A549 (cell line): Measurements from ENCODE around the gene DISC1. TPM values are rescaled to one million over a fixed set of nuclear protein-coding genes. Genes with fewer than 3 reads are reported as not detected.

Source experiments
- ATAC-seq, 2 experiments: fragments of 200-7000 bp in 1 of 2; fragments of >200 bp in 1 of 2; cut with Nextera tagmentation in 1 of 2; cut with Tn5 transposase in 1 of 2; 3 replicates each; pipeline versions ENCODE4 v1.8.0 to v1.9.1; 2018 to 2020; ENCODE audit warnings: mild to moderate bottlenecking in 1 of 2, moderate library complexity in 1 of 2
- CTCF ChIA-PET: fragments of 300-600 bp; sonication (Branson Sonifier 250); formaldehyde crosslinking; extraction: SDS; loops from one replicate; lab custom pipeline; 2021; ENCODE audit warnings: antibody characterized with exemption, inconsistent platforms; lab: Yijun Ruan, JAX
- POLR2A ChIA-PET: fragments of 350-600 bp; formaldehyde crosslinking; extraction: SDS; loops from one replicate; lab custom pipeline; 2021; ENCODE audit warnings: antibody characterized with exemption, inconsistent platforms; lab: Yijun Ruan, JAX
- DNase-seq, 2 experiments: peaks; one replicate each; pipeline versions ENCODE4 v3.0.0 to v3.0.0-alpha.2; 2011 to 2016; ENCODE audit warnings: low read depth in 1 of 2, low spot score in 1 of 2
- FAIRE-seq: peaks from 2 replicates; lab custom pipeline; 2011; peaks lifted over from hg19 to GRCh38; lab: Jason Lieb, UNC
- H3K27ac ChIP-seq, 2 experiments: fragments of >200 bp; sonication (Bioruptor Twin); formaldehyde crosslinking; 3 replicates each; pipeline ENCODE4 v1.5.1; 2016 to 2017
- H3K4me1 ChIP-seq: fragments of >200 bp; sonication (Bioruptor Twin); formaldehyde crosslinking; 3 replicates; pipeline ENCODE4 v1.6.1; 2016
- H3K4me2 ChIP-seq: fragments of >200 bp; sonication (Bioruptor Twin); formaldehyde crosslinking; 3 replicates; pipeline ENCODE4 v1.6.1; 2016
- H3K4me3 ChIP-seq: fragments of >200 bp; sonication (Bioruptor Twin); formaldehyde crosslinking; 3 replicates; pipeline ENCODE4 v1.5.1; 2016
- H3K9me3 ChIP-seq: fragments of >200 bp; sonication (Bioruptor Twin); formaldehyde crosslinking; 3 replicates; pipeline ENCODE4 v1.6.1; 2016
- BHLHE40 ChIP-seq: IDR thresholded peaks from 2 replicates; pipeline ENCODE4 v1.6.1; 2012; ENCODE audit warnings: low read depth, low read length, inconsistent platforms
- CEBPB ChIP-seq, 2 experiments: fragments of >200 bp in 1 of 2; sonication (Bioruptor Twin) in 1 of 2; formaldehyde crosslinking in 1 of 2; IDR thresholded peaks; 2 replicates each; pipeline ENCODE4 v1.6.1; 2012 to 2016
- CHD2 ChIP-seq: fragments of 150-350 bp; IDR thresholded peaks from 2 replicates; pipeline ENCODE4 v1.6.1; 2014; ENCODE audit warnings: low read length; ENCODE audit not compliant: partially characterized antibody
- CHD4 ChIP-seq: fragments of 200-600 bp; sonication (generic); IDR thresholded peaks from 2 replicates; pipeline ENCODE4 v1.6.1; 2016; ENCODE audit warnings: antibody characterized with exemption, mild to moderate bottlenecking, borderline replicate concordance
- EHF ChIP-seq: fragments of 250-450 bp; sonication (Bioruptor Pico); IDR thresholded peaks from 2 replicates; pipeline ENCODE4 v1.5.0; 2020; ENCODE audit warnings: mild to moderate bottlenecking
- EHMT2 ChIP-seq: fragments of 200-600 bp; sonication (generic); IDR thresholded peaks from 2 replicates; pipeline ENCODE4 v1.6.1; 2016; ENCODE audit warnings: antibody characterized with exemption, low read depth, mild to moderate bottlenecking, moderate library complexity
- FOSB ChIP-seq: fragments of 250-450 bp; sonication (Bioruptor Pico); IDR thresholded peaks from 2 replicates; pipeline ENCODE4 v1.5.0; 2020; ENCODE audit warnings: mild to moderate bottlenecking, moderate library complexity
- FOXS1 ChIP-seq: fragments of 250-450 bp; sonication (Bioruptor Pico); IDR thresholded peaks from 2 replicates; pipeline ENCODE4 v1.5.0; 2020; ENCODE audit warnings: mild to moderate bottlenecking, moderate library complexity
- HDAC2 ChIP-seq: fragments of 200-600 bp; sonication (generic); IDR thresholded peaks from 2 replicates; pipeline ENCODE4 v1.6.1; 2016
- HOXB13 ChIP-seq: fragments of 250-450 bp; sonication (Bioruptor Pico); IDR thresholded peaks from 2 replicates; pipeline ENCODE4 v1.5.0; 2020; ENCODE audit warnings: low read depth, mild to moderate bottlenecking, moderate library complexity
- JUN ChIP-seq, 2 experiments: fragments of >200 bp; sonication (Bioruptor Twin); formaldehyde crosslinking; IDR thresholded peaks; 2 replicates in 1 of 2; 3 replicates in 1 of 2; pipeline ENCODE4 v1.6.1; 2016 to 2017
- JUNB ChIP-seq: fragments of >200 bp; sonication (Bioruptor Twin); formaldehyde crosslinking; IDR thresholded peaks from 2 replicates; pipeline ENCODE4 v1.6.1; 2016
- MAZ ChIP-seq: fragments of 150-350 bp; IDR thresholded peaks from 2 replicates; pipeline ENCODE4 v1.6.1; 2014; ENCODE audit warnings: antibody characterized with exemption, low read depth, low read length, borderline replicate concordance
- NR3C1 ChIP-seq: fragments of >200 bp; sonication (Bioruptor Twin); formaldehyde crosslinking; IDR thresholded peaks from 3 replicates; pipeline ENCODE4 v1.6.1; 2017
- PHF8 ChIP-seq: fragments of 200-600 bp; sonication (generic); IDR thresholded peaks from 2 replicates; pipeline ENCODE4 v1.6.1; 2016; ENCODE audit warnings: low read depth, mild to moderate bottlenecking, antibody characterized with exemption, moderate library complexity, borderline replicate concordance
- RAD21 ChIP-seq, 2 experiments: fragments of >200 bp in 1 of 2; sonication (Bioruptor Twin) in 1 of 2; formaldehyde crosslinking in 1 of 2; IDR thresholded peaks in 1 of 2; conservative IDR thresholded peaks in 1 of 2; 2 replicates in 1 of 2; 3 replicates in 1 of 2; pipeline ENCODE4 v1.6.1; 2012 to 2018; ENCODE audit warnings: inconsistent platforms in 1 of 2
- RCOR1 ChIP-seq: fragments of 150-350 bp; IDR thresholded peaks from 2 replicates; pipeline ENCODE4 v1.6.1; 2014; ENCODE audit warnings: antibody characterized with exemption, low read length, low read depth
- SMC3 ChIP-seq: fragments of >200 bp; sonication (Bioruptor Twin); formaldehyde crosslinking; IDR thresholded peaks from 3 replicates; pipeline ENCODE4 v1.6.1; 2018; ENCODE audit warnings: inconsistent platforms
- SREBF2 ChIP-seq: fragments of 450-650 bp; IDR thresholded peaks from 2 replicates; pipeline ENCODE4 v1.6.1; 2014; ENCODE audit warnings: mild to moderate bottlenecking, moderate library complexity
- TFCP2L1 ChIP-seq: fragments of 250-450 bp; sonication (Bioruptor Pico); IDR thresholded peaks from 2 replicates; pipeline ENCODE4 v1.5.0; 2021; ENCODE audit warnings: mild to moderate bottlenecking
- TP53 ChIP-seq: fragments of 250-450 bp; sonication (Bioruptor Pico); IDR thresholded peaks from 2 replicates; pipeline ENCODE4 v1.5.0; 2021; ENCODE audit warnings: mild to moderate bottlenecking, moderate library complexity
- ZFP36 ChIP-seq: fragments of 450-650 bp; IDR thresholded peaks from 2 replicates; pipeline ENCODE4 v1.6.1; 2014; ENCODE audit warnings: borderline replicate concordance; ENCODE audit not compliant: partially characterized antibody
- ZNF302 ChIP-seq: fragments of 250-450 bp; sonication (Bioruptor Pico); IDR thresholded peaks from 2 replicates; pipeline ENCODE4 v1.9.0; 2021; ENCODE audit warnings: inconsistent platforms, mild to moderate bottlenecking, moderate library complexity
- WGBS: methylation state at CpG from one replicate; pipeline ENCODE4 v1.1.6; 2017; ENCODE audit errors: missing lambda C conversion rate; 5-methylcytosine and 5-hydroxymethylcytosine counted together
- polyA plus RNA-seq, 4 experiments: library from polyadenylated mRNA; depleted of rRNA in 3 of 4; stranded (reverse); fragments of >200 nt; fragmentation: RNase III in 1 of 4; extraction: RNeasy Plus Mini Kit Qiagen cat#74134 plus additional on column Dnase treatment in 1 of 4; gene quantifications; 2 replicates in 3 of 4; 3 replicates in 1 of 4; pipeline ENCODE4 v1.2.3, GENCODE V29; 2011 to 2017
- TF ChIP-seq, protein P1 (sequence below): fragments of 200-600 bp; sonication (generic); IDR thresholded peaks from 2 replicates; pipeline ENCODE4 v1.6.1; 2016; ENCODE audit warnings: antibody characterized with exemption, mild to moderate bottlenecking, moderate library complexity
- TF ChIP-seq, protein P2 (sequence below): fragments of >200 bp; sonication (Bioruptor Twin); formaldehyde crosslinking; IDR thresholded peaks from 3 replicates; pipeline ENCODE4 v1.6.1; 2016
- TF ChIP-seq, protein P3 (sequence below): IDR thresholded peaks from 2 replicates; pipeline ENCODE4 v1.6.1; 2012
- TF ChIP-seq, protein P4 (sequence below): fragments of 250-450 bp; sonication (Bioruptor Pico); IDR thresholded peaks from 2 replicates; pipeline ENCODE4 v1.5.0; 2021; ENCODE audit warnings: mild to moderate bottlenecking, moderate library complexity, borderline replicate concordance
- TF ChIP-seq, protein P5 (sequence below): fragments of >200 bp; sonication (Bioruptor Twin); formaldehyde crosslinking; IDR thresholded peaks from 2 replicates; pipeline ENCODE4 v1.6.1; 2016

The DISC1 gene
- polyA plus RNA-seq, 2 of the 4 experiments (the other 2 are of a cell fraction): 0.39 to 0.74 TPM

DNA sequence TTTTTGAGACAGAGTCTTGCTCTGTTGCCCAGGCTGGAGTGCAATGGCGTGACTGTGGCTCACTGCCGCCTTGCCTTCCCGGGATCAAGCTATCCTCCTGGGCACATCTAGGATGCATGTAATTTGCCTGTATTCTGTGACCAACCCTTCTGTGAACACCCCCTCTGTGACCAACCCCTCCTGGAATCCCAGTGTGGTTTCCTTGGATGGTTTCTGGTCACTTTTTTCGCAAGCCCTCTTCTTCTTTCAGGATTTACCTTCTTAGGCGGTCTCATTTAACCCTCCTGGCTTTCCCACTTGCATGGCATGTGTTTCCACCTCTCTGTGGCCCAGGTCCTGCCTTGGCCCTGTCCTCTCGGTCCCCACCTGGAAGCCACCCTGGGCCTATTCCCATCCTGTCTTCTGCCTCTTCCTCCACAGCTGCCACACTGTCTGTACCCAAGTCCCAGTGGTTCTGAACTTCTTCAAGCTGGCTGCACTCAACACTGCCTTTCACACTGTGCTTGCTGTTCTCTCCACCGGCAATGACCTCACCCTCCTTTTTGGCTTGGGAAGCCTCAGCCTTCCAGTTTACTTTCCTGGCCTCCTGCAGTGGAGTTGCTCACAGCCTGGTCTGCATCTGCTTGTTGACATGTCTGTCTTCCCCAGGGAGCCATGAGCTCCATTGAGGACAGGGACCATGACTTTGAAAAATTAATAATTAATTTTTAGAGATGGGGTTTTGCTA lies 57.0 kb downstream of the DISC1 start:
- 68% methylated on average over 7 of the region's 7 CpGs for WGBS
- ATAC-seq: no peak

DNA sequence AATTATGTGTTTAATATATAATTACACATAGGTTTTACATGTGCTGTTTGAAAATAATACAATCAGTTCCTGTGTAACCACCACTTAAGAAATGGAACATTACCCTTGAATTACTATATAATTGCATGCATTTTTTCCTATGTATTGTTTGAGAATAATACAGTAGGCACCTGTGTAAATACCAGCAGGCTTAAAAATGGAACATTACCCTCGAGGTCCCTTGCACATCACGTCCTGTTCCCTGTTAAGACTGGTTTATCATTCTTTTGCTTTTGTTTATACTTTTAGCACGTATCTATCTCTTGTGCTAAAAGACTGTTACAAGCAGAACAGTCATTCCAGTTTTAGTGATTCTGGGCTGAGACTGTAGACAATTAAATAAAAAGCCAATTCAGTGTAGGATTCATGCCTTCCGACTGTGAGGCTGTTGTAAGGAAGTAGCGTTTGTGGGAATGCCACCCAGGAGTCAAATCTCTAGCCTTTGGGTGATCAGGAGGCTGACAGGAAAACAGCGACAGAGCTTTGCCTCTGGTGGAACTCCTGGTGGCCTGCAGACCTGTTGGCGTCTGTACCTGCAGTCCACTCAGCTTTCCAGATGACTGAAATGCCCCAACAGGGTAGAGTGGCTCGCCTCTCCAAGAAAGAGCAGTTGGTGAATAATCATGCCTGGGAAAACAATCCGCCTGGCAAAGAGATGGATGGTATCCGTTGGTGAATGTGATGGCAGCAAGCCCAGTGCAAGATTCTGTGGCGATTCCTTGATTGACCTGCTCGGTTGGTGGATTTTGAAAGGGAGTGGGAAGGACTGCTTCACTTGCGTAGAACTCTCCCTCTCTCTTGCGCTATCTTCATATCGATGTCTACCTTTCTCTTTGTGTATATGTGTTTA lies 58.0 kb downstream of the DISC1 start:
- Histone ChIP-seq H3K27ac (no peak overlapping the region), H3K4me2 (no peak overlapping the region), H3K4me3 (no peak overlapping the region), H3K9me3 (peaks cover 7% of the 10 kb centered on the region; the same call in 2 of the 3 replicates), H3K4me1 (no peaks in the 10 kb centered on the region)
- CTCF ChIA-PET: interaction anchor here (1.2 kb wide), 1 partner anchor 23 kb away, joined by 3 read pairs; no protein-coding TSS in a partner anchor
- WGBS: 65% methylated on average over 15 of the region's 15 CpGs
- FAIRE-seq (no peak), ATAC-seq (no peak), DNase-seq (no peak)
- POLR2A ChIA-PET: no interaction called here
- TF ChIP-seq, protein P1, sequence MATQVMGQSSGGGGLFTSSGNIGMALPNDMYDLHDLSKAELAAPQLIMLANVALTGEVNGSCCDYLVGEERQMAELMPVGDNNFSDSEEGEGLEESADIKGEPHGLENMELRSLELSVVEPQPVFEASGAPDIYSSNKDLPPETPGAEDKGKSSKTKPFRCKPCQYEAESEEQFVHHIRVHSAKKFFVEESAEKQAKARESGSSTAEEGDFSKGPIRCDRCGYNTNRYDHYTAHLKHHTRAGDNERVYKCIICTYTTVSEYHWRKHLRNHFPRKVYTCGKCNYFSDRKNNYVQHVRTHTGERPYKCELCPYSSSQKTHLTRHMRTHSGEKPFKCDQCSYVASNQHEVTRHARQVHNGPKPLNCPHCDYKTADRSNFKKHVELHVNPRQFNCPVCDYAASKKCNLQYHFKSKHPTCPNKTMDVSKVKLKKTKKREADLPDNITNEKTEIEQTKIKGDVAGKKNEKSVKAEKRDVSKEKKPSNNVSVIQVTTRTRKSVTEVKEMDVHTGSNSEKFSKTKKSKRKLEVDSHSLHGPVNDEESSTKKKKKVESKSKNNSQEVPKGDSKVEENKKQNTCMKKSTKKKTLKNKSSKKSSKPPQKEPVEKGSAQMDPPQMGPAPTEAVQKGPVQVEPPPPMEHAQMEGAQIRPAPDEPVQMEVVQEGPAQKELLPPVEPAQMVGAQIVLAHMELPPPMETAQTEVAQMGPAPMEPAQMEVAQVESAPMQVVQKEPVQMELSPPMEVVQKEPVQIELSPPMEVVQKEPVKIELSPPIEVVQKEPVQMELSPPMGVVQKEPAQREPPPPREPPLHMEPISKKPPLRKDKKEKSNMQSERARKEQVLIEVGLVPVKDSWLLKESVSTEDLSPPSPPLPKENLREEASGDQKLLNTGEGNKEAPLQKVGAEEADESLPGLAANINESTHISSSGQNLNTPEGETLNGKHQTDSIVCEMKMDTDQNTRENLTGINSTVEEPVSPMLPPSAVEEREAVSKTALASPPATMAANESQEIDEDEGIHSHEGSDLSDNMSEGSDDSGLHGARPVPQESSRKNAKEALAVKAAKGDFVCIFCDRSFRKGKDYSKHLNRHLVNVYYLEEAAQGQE: no peak
- no peak for TF ChIP-seq FOSB (CRISPR knock-in tag)
- no peak for TF ChIP-seq FOXS1 (CRISPR knock-in tag)
- no peak for TF ChIP-seq CHD4
- TF ChIP-seq SREBF2: no peak
- TF ChIP-seq HOXB13: no peak
- no peak for TF ChIP-seq HDAC2
- TF ChIP-seq PHF8: no peak
- TF ChIP-seq SMC3: no peak
- TF ChIP-seq, protein P2, sequence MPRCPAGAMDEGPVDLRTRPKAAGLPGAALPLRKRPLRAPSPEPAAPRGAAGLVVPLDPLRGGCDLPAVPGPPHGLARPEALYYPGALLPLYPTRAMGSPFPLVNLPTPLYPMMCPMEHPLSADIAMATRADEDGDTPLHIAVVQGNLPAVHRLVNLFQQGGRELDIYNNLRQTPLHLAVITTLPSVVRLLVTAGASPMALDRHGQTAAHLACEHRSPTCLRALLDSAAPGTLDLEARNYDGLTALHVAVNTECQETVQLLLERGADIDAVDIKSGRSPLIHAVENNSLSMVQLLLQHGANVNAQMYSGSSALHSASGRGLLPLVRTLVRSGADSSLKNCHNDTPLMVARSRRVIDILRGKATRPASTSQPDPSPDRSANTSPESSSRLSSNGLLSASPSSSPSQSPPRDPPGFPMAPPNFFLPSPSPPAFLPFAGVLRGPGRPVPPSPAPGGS: no peak
- no peak for TF ChIP-seq TP53
- TF ChIP-seq RCOR1: no peak
- TF ChIP-seq ZFP36: no peak
- TF ChIP-seq, protein P3, sequence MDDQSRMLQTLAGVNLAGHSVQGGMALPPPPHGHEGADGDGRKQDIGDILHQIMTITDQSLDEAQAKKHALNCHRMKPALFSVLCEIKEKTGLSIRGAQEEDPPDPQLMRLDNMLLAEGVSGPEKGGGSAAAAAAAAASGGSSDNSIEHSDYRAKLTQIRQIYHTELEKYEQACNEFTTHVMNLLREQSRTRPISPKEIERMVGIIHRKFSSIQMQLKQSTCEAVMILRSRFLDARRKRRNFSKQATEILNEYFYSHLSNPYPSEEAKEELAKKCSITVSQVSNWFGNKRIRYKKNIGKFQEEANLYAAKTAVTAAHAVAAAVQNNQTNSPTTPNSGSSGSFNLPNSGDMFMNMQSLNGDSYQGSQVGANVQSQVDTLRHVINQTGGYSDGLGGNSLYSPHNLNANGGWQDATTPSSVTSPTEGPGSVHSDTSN: no peak
- TF ChIP-seq CHD2: no peak
- no peak for TF ChIP-seq EHMT2
- no peak for TF ChIP-seq JUN (IDR thresholded peaks at IDR 0.05)

More for the DNA sequence above, 57.0 kb downstream of the DISC1 start:
- no peak for DNase-seq
- ChIA-PET POLR2A (no interaction called here), CTCF (interaction anchor here (1.2 kb wide), 1 partner anchor 22 kb away, joined by 3 read pairs; no protein-coding TSS in a partner anchor)
- TF ChIP-seq JUNB: no peak
- no peak for TF ChIP-seq SMC3
- no peak for TF ChIP-seq CHD4
- TF ChIP-seq TFCP2L1 (CRISPR knock-in tag): no peak
- TF ChIP-seq, protein P3: no peak
- no peak for TF ChIP-seq MAZ
- no peak for TF ChIP-seq CEBPB (IDR thresholded peaks at IDR 0.05)
- no peak for TF ChIP-seq ZNF302 (CRISPR knock-in tag)
- TF ChIP-seq NR3C1: no peak
- TF ChIP-seq, protein P4, sequence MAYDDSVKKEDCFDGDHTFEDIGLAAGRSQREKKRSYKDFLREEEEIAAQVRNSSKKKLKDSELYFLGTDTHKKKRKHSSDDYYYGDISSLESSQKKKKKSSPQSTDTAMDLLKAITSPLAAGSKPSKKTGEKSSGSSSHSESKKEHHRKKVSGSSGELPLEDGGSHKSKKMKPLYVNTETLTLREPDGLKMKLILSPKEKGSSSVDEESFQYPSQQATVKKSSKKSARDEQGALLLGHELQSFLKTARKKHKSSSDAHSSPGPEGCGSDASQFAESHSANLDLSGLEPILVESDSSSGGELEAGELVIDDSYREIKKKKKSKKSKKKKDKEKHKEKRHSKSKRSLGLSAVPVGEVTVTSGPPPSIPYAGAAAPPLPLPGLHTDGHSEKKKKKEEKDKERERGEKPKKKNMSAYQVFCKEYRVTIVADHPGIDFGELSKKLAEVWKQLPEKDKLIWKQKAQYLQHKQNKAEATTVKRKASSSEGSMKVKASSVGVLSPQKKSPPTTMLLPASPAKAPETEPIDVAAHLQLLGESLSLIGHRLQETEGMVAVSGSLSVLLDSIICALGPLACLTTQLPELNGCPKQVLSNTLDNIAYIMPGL (CRISPR knock-in tag): no peak
- no peak for TF ChIP-seq RCOR1
- TF ChIP-seq RAD21 (conservative IDR thresholded peaks at IDR 0.05 in 1 of 2, IDR thresholded peaks at IDR 0.05 in 1 of 2): no peak
- TF ChIP-seq EHF (CRISPR knock-in tag): no peak
- TF ChIP-seq, protein P5, sequence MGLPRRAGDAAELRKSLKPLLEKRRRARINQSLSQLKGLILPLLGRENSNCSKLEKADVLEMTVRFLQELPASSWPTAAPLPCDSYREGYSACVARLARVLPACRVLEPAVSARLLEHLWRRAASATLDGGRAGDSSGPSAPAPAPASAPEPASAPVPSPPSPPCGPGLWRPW: no peak
- no peak for TF ChIP-seq BHLHE40
- H3K27ac ChIP-seq: no peak overlapping the region
- H3K4me3 ChIP-seq: no peak overlapping the region
- H3K4me2 ChIP-seq: no peak overlapping the region
- peaks cover 7% of the 10 kb centered on the region; the same call in 2 of the 3 replicates for H3K9me3 ChIP-seq
- no peaks in the 10 kb centered on the region for H3K4me1 ChIP-seq
- FAIRE-seq: no peak
